ENCODE measurements around the gene ISYNA1.

Gene ISYNA1

DNA sequence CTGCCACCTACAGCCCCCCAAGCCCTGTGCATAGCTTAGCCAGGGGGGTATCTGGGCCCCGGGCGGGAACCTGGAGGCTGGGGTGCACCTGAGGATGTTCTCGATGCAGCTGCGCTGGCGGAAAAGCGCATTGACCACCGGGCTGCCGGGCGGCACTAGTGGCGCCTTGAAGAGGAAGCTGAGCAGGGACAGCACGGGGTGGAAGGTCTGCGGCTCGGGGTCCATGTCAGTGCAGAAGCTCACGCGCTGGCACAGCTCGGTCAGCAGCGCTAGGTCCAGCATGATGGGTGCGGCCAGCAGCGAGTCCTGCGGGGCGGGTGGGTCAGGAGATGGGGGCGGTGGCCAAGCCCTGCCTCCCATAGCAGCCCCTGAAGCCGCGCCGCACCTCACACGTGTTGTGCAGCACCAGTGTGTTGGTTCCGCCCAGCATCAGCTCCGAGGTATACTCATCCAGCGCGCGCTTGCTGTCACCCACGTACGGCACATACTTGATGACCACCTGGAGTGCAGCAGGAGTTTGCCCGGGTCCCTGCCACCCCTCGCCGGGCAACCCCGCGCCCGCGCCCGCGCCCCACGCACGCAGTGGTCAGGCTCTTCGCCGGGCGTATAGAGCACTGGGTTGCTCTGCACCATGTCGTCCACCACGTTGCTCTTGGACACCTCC is 2.6 kb downstream of the ISYNA1 start:
- peaks cover 10% of the 10 kb centered on the region for H3K4me1 ChIP-seq (ENCODE audit: insufficient read depth, low read length, poor library complexity, severe bottlenecking)
- no peaks in the 10 kb centered on the region for H3K27me3 ChIP-seq (ENCODE audit: insufficient read depth, low read length, poor library complexity, severe bottlenecking)
- no peaks in the 10 kb centered on the region for H4K20me1 ChIP-seq (ENCODE audit: insufficient read depth, low read length, poor library complexity, severe bottlenecking)
- no peaks in the 10 kb centered on the region for H3K36me3 ChIP-seq (ENCODE audit: insufficient read depth, low read length)
- no peaks in the 10 kb centered on the region for H3K9me2 ChIP-seq (replicated peaks; ENCODE audit: low read depth, low read length)
- no peak overlapping the region for H2AFZ ChIP-seq (ENCODE audit: low read length)
- TF ChIP-seq EZH2phosphoT487 (IDR thresholded peaks at IDR 0.05; ENCODE audit: borderline replicate concordance) = no peak
- TF ChIP-seq, protein P1, sequence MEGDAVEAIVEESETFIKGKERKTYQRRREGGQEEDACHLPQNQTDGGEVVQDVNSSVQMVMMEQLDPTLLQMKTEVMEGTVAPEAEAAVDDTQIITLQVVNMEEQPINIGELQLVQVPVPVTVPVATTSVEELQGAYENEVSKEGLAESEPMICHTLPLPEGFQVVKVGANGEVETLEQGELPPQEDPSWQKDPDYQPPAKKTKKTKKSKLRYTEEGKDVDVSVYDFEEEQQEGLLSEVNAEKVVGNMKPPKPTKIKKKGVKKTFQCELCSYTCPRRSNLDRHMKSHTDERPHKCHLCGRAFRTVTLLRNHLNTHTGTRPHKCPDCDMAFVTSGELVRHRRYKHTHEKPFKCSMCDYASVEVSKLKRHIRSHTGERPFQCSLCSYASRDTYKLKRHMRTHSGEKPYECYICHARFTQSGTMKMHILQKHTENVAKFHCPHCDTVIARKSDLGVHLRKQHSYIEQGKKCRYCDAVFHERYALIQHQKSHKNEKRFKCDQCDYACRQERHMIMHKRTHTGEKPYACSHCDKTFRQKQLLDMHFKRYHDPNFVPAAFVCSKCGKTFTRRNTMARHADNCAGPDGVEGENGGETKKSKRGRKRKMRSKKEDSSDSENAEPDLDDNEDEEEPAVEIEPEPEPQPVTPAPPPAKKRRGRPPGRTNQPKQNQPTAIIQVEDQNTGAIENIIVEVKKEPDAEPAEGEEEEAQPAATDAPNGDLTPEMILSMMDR (conservative IDR thresholded peaks at IDR 0.05; ENCODE audit: low read length) = no peak
- no peak overlapping the region for H3K4me3 ChIP-seq (ENCODE audit: low read length, poor library complexity, severe bottlenecking)
- H3K4me2 ChIP-seq (ENCODE audit: low read depth, low read length, poor library complexity, severe bottlenecking) = no peak overlapping the region
- H3K9me3 ChIP-seq (ENCODE audit: insufficient read depth, low read depth, low read length) = no peaks in the 10 kb centered on the region
- H3F3A ChIP-seq (ENCODE audit: low read depth) = peaks cover 8% of the 10 kb centered on the region; the same call in 1 of the 2 replicates
- H3K9ac ChIP-seq (ENCODE audit: low read depth, low read length, poor library complexity, severe bottlenecking) = no peak overlapping the region
- peaks cover 4% of the 10 kb centered on the region; the same call in 1 of the 2 replicates for H3K79me2 ChIP-seq (ENCODE audit: insufficient read depth, low read length)

DNA sequence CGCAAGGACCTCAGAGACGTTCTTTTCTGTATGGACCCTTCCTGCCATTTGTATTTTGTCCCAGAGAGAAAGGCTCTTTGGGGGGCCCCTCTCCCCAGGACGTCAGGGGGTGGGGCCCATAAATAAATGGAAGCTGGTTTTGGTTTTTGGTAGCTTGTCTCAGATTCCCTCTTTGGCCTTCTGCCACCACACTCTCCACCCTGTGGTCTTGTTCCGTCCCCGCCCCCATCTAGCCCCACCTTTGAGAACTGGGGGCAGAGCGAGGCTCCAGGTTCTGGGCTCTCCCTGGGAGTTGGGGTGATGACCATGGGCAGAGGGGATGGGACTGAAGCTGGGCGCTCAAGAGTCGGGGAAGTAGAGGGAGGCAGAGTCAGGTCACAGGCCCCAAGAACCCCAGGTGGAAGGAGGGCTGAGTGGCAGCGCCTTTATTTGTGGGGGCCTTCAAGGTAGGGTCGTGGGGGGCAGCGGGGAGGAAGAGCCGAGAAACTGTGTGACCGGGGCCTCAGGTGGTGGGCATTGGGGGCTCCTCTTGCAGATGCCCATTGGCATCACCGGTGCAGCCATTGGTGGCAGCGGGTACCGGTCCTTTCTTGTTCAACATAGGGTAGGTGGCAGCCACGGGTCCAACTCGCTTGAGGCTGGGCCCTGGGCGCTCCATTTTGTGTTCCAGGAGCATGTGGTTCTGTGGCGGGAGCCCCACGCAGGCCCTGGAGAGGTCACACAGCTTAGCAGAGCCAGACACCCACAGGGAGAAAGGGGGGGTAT is 3.3 kb downstream of the ISYNA1 start:
- Histone ChIP-seq H3K36me3 (ENCODE audit: insufficient read depth, low read length) (no peaks in the 10 kb centered on the region), H3K9me2 (replicated peaks; ENCODE audit: low read depth, low read length) (no peaks in the 10 kb centered on the region), H3K4me3 (ENCODE audit: low read length, poor library complexity, severe bottlenecking) (no peak overlapping the region), H3K4me2 (ENCODE audit: low read depth, low read length, poor library complexity, severe bottlenecking) (no peak overlapping the region), H3K79me2 (ENCODE audit: insufficient read depth, low read length) (peaks cover 6% of the 10 kb centered on the region; the same call in 1 of the 2 replicates), H4K20me1 (ENCODE audit: insufficient read depth, low read length, poor library complexity, severe bottlenecking) (no peaks in the 10 kb centered on the region), H3F3A (ENCODE audit: low read depth) (peaks cover 4% of the 10 kb centered on the region; the same call in 1 of the 2 replicates), H2AFZ (ENCODE audit: low read length) (no peak overlapping the region), H3K4me1 (ENCODE audit: insufficient read depth, low read length, poor library complexity, severe bottlenecking) (peaks cover 18% of the 10 kb centered on the region), H3K27me3 (ENCODE audit: insufficient read depth, low read length, poor library complexity, severe bottlenecking) (no peaks in the 10 kb centered on the region), H3K9me3 (ENCODE audit: insufficient read depth, low read depth, low read length) (no peaks in the 10 kb centered on the region), H3K9ac (ENCODE audit: low read depth, low read length, poor library complexity, severe bottlenecking) (no peak overlapping the region)
- no peak for TF ChIP-seq EZH2phosphoT487 (IDR thresholded peaks at IDR 0.05; ENCODE audit: borderline replicate concordance)
- TF ChIP-seq, protein P1 (conservative IDR thresholded peaks at IDR 0.05; ENCODE audit: low read length) = no peak

DNA sequence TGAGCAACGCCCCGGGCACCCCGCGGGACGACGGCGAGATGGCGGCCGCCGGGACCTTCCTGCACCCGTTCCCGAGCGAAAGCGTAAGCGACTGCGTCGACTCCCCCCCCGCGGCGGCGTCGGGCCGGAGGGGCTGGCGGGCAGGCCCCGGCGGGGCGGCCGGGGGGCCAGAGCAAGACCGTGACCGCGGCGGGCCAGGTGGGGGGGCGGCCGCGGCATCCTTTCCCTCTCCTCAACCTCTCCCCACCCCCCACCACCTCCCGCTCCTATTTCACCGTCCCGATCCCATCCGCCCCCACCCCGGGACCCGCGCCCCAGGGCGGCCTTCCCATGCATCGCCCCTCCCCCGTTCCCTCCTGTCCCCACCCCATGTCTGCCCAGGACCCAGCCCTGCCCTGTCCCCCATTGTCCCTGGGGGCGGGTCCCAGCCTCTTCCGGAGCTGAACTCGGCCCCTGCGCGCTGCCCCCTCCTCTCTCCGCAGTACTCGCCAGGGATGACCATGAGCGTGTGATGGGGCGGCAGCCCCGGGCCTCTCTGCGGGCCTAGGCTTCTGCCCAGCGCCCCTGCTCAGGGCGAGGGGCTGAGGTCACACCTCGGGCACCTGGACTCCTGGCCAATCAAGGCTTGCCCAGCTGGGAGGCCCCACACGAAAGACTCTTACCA is 4.1 kb downstream of the ISYNA1 start:
- Histone ChIP-seq H3K9me2 (replicated peaks; ENCODE audit: low read depth, low read length) (no peaks in the 10 kb centered on the region), H3K4me3 (ENCODE audit: low read length, poor library complexity, severe bottlenecking) (no peak overlapping the region), H3K9ac (ENCODE audit: low read depth, low read length, poor library complexity, severe bottlenecking) (no peak overlapping the region), H3K4me2 (ENCODE audit: low read depth, low read length, poor library complexity, severe bottlenecking) (no peak overlapping the region), H3K27me3 (ENCODE audit: insufficient read depth, low read length, poor library complexity, severe bottlenecking) (no peaks in the 10 kb centered on the region), H3K4me1 (ENCODE audit: insufficient read depth, low read length, poor library complexity, severe bottlenecking) (peaks cover 22% of the 10 kb centered on the region), H2AFZ (ENCODE audit: low read length) (no peak overlapping the region), H3K79me2 (ENCODE audit: insufficient read depth, low read length) (peaks cover 6% of the 10 kb centered on the region; the same call in 1 of the 2 replicates), H3K9me3 (ENCODE audit: insufficient read depth, low read depth, low read length) (no peaks in the 10 kb centered on the region), H3K36me3 (ENCODE audit: insufficient read depth, low read length) (no peaks in the 10 kb centered on the region), H4K20me1 (ENCODE audit: insufficient read depth, low read length, poor library complexity, severe bottlenecking) (no peaks in the 10 kb centered on the region), H3F3A (ENCODE audit: low read depth) (no peaks in the 10 kb centered on the region)
- TF ChIP-seq EZH2phosphoT487 (IDR thresholded peaks at IDR 0.05; ENCODE audit: borderline replicate concordance) = no peak
- TF ChIP-seq, protein P1 (conservative IDR thresholded peaks at IDR 0.05; ENCODE audit: low read length) = no peak

Measured in Loucy (cell line).